ENCODE data around the gene TSPAN5.

The TSPAN5 gene

GRCh38 chr4:98565681-98566301 lies 92.6 kb downstream of the TSPAN5 start:
- H3K4me3 ChIP-seq (replicated peaks in 1 of 2; ENCODE audit: low read depth in 2 of 2, low read length in 2 of 2) = no peak overlapping the region
- no peak for TF ChIP-seq CTCF (IDR thresholded peaks at IDR 0.05; ENCODE audit: low read depth, low read length)
- peak in 1 of 2 donors; percentile 25 for DNase-seq (ENCODE audit: low read depth in 2 of 2)

- TF ChIP-seq CTCF (IDR thresholded peaks at IDR 0.05; ENCODE audit: low read depth, low read length) = no peak
- H3K4me3 ChIP-seq (replicated peaks in 1 of 2; ENCODE audit: low read depth in 2 of 2, low read length in 2 of 2) = no peak overlapping the region
- no peak for DNase-seq (ENCODE audit: low read depth in 2 of 2)
Measured at GRCh38 chr4:98564852-98565251, 93.6 kb downstream of the TSPAN5 start.

DNA sequence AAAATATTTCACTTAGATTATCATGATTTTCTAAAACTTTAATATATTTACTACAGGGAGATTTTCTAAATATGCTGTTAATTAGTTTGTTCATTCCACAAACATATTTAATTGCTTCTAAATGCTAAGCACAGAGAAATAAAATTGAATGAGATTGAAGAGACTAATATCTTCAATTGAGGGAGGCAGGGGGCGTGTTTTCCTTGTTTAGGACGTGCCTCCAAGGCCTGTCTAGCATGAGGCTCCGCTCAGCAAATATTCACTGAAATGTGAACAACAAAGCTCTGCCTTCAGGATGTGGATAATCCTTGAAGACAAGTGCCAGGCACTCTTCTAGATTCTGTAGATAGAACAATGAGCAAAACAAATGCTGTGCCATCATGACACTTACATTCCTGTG lies 98.1 kb downstream of the TSPAN5 start:
- no peak overlapping the region for H3K4me3 ChIP-seq (replicated peaks in 1 of 2; ENCODE audit: low read depth in 2 of 2, low read length in 2 of 2)
- DNase-seq (ENCODE audit: low read depth in 2 of 2) = no peak
- no peak for TF ChIP-seq CTCF (IDR thresholded peaks at IDR 0.05; ENCODE audit: low read depth, low read length)

GRCh38 chr4:98558471-98559169 lies 99.8 kb downstream of the TSPAN5 start:
- TF ChIP-seq CTCF (IDR thresholded peaks at IDR 0.05; ENCODE audit: low read depth, low read length) = no peak
- no peak overlapping the region for H3K4me3 ChIP-seq (replicated peaks in 1 of 2; ENCODE audit: low read depth in 2 of 2, low read length in 2 of 2)
- DNase-seq (ENCODE audit: low read depth in 2 of 2) = no peak

DNA sequence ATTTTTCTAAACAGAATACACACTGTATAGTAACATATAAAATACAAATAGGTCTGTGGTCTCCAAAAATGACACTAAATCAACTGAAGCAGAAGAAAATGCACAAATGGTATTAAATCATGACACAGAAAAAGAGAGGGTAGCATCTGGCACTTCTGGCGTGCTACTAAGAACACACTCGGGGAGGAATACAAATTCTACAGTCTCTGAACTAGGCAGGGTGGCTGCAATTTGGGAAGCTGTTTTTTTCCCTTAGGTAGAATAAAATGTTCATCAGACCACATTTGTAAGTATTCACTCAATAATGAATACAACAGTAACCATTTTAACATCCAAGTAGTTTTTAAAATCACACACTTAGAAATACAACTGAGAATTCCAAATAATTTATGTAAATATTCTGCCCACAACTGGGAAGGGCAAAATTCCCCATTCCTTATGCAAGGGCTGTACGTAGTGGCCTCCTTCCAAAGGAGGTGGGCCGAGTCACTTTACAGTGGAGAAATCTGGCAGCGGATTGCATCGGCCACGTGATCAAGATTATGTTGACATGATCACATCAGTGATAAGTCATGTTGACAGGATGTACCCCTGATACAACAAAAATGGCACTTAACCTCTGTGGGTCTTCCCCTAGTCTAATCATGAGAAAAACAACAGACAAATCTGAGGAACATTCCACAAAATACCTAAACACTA lies 101.1 kb downstream of the TSPAN5 start:
- DNase-seq (ENCODE audit: low read depth in 2 of 2) = peak; percentile 43 to 79

GRCh38 chr4:98556451-98556850 lies 102.0 kb downstream of the TSPAN5 start:
- no peak overlapping the region for H3K4me3 ChIP-seq (replicated peaks in 1 of 2; ENCODE audit: low read depth in 2 of 2, low read length in 2 of 2)
- TF ChIP-seq CTCF (IDR thresholded peaks at IDR 0.05; ENCODE audit: low read depth, low read length) = no peak
- peak; percentile 21 to 34 for DNase-seq (ENCODE audit: low read depth in 2 of 2)

More for the DNA sequence above, 101.1 kb downstream of the TSPAN5 start:
- H3K4me3 ChIP-seq (replicated peaks in 1 of 2; ENCODE audit: low read depth in 2 of 2, low read length in 2 of 2) = no peak overlapping the region
- TF ChIP-seq CTCF (IDR thresholded peaks at IDR 0.05; ENCODE audit: low read depth, low read length) = no peak

Data from cardiac fibroblast (primary cell).